SK-N-SH treated with all-trans-retinoic acid at 6 μM for 48 hours (cell line): ENCODE data around the gene SMG1.

Experiments
- ATAC-seq: fragments of 200-7000 bp; cut with Tn5 transposase; 3 replicates; pipeline ENCODE4 v1.9.1; 2020; ENCODE audit warnings: mild to moderate bottlenecking, moderate library complexity
- ARNTL ChIP-seq: fragments of 450-650 bp; formaldehyde crosslinking; IDR thresholded peaks from 2 replicates; pipeline ENCODE4 v1.5.0; 2020; ENCODE audit warnings: low read depth, mild to moderate bottlenecking, moderate library complexity, borderline replicate concordance
- BACH2 ChIP-seq: fragments of 250-450 bp; sonication (Bioruptor Pico); IDR thresholded peaks from 2 replicates; pipeline ENCODE4 v1.9.0; 2021; ENCODE audit warnings: mild to moderate bottlenecking, borderline replicate concordance
- CREB5 ChIP-seq: fragments of 250-450 bp; sonication (Bioruptor Pico); IDR thresholded peaks from 2 replicates; pipeline ENCODE4 v1.5.1; 2020; ENCODE audit warnings: low read depth, mild to moderate bottlenecking, moderate library complexity
- CSRNP3 ChIP-seq: fragments of 250-450 bp; sonication (Bioruptor Pico); IDR thresholded peaks from 2 replicates; pipeline ENCODE4 v1.5.1; 2021; ENCODE audit warnings: mild to moderate bottlenecking, moderate library complexity
- ESRRG ChIP-seq: fragments of 250-450 bp; sonication (Bioruptor Pico); IDR thresholded peaks from 2 replicates; pipeline ENCODE4 v1.6.1; 2021; ENCODE audit warnings: mild to moderate bottlenecking
- GLIS3 ChIP-seq: fragments of 250-450 bp; sonication (Bioruptor Pico); IDR thresholded peaks from 2 replicates; pipeline ENCODE4 v1.5.0; 2020; ENCODE audit warnings: mild to moderate bottlenecking, moderate library complexity
- ISL1 ChIP-seq: fragments of 250-450 bp; sonication (Bioruptor Pico); IDR thresholded peaks from 2 replicates; pipeline ENCODE4 v2.1.2; 2022; ENCODE audit warnings: mild to moderate bottlenecking, moderate library complexity
- OSR1 ChIP-seq: fragments of 250-450 bp; sonication (Bioruptor Pico); IDR thresholded peaks from 2 replicates; pipeline ENCODE4 v1.8.0; 2022; ENCODE audit warnings: moderate library complexity, mild to moderate bottlenecking, inconsistent platforms
- PATZ1 ChIP-seq: fragments of 250-450 bp; sonication (Bioruptor Pico); IDR thresholded peaks from 2 replicates; pipeline ENCODE4 v1.8.0; 2020; ENCODE audit warnings: mild to moderate bottlenecking, moderate library complexity, borderline replicate concordance
- POU6F1 ChIP-seq: fragments of 250-450 bp; sonication (Bioruptor Pico); IDR thresholded peaks from 2 replicates; pipeline ENCODE4 v1.8.0; 2021; ENCODE audit warnings: low read depth, mild to moderate bottlenecking, moderate library complexity, borderline replicate concordance
- RARB ChIP-seq: fragments of 250-450 bp; sonication (Bioruptor Pico); IDR thresholded peaks from 2 replicates; pipeline ENCODE4 v1.8.0; 2021; ENCODE audit warnings: mild to moderate bottlenecking, moderate library complexity
- SNAI2 ChIP-seq: fragments of 250-450 bp; sonication (Bioruptor Pico); IDR thresholded peaks from 2 replicates; pipeline ENCODE4 v1.5.0; 2020; ENCODE audit warnings: mild to moderate bottlenecking, moderate library complexity
- TOX ChIP-seq: fragments of 250-450 bp; sonication (Bioruptor Pico); IDR thresholded peaks from 2 replicates; pipeline ENCODE4 v1.8.0; 2021; ENCODE audit warnings: mild to moderate bottlenecking, moderate library complexity, borderline replicate concordance
- TSHZ2 ChIP-seq: fragments of 250-450 bp; sonication (Bioruptor Pico); IDR thresholded peaks from 2 replicates; pipeline ENCODE4 v1.5.0; 2020; ENCODE audit warnings: mild to moderate bottlenecking, moderate library complexity
- ZFP3 ChIP-seq: fragments of 250-450 bp; sonication (Bioruptor Pico); IDR thresholded peaks from 2 replicates; pipeline ENCODE4 v1.5.0; 2020; ENCODE audit warnings: mild to moderate bottlenecking, moderate library complexity
- ZNF70 ChIP-seq: fragments of 450-650 bp; formaldehyde crosslinking; IDR thresholded peaks from 2 replicates; pipeline ENCODE4 v1.5.0; 2020; ENCODE audit warnings: mild to moderate bottlenecking, moderate library complexity
- ZNF8 ChIP-seq: fragments of 450-650 bp; formaldehyde crosslinking; IDR thresholded peaks from 2 replicates; pipeline ENCODE4 v1.5.0; 2020; ENCODE audit warnings: mild to moderate bottlenecking, moderate library complexity

SMG1 gene

GRCh38 chr16:18799500-18799899 is 126.7 kb downstream of the SMG1 start:
- TF ChIP-seq ESRRG (CRISPR knock-in tag) (no peak), SNAI2 (CRISPR knock-in tag) (no peak), ARNTL (CRISPR knock-in tag) (no peak), TSHZ2 (CRISPR knock-in tag) (no peak), CSRNP3 (CRISPR knock-in tag) (no peak), ZFP3 (CRISPR knock-in tag) (no peak), CREB5 (CRISPR knock-in tag) (no peak), ZNF70 (CRISPR knock-in tag) (no peak), ZNF8 (CRISPR knock-in tag) (no peak), POU6F1 (CRISPR knock-in tag) (no peak), PATZ1 (no peak), RARB (CRISPR knock-in tag) (no peak)
- no peak for ATAC-seq

- no peak for ATAC-seq
- TF ChIP-seq TOX (CRISPR knock-in tag) (no peak), ISL1 (CRISPR knock-in tag) (no peak), GLIS3 (no peak), TSHZ2 (CRISPR knock-in tag) (no peak), ZNF70 (CRISPR knock-in tag) (no peak), BACH2 (CRISPR knock-in tag) (no peak), CSRNP3 (CRISPR knock-in tag) (no peak), OSR1 (CRISPR knock-in tag) (no peak)
These were observed 128.5 kb downstream of the SMG1 start for GRCh38 chr16:18797746-18798145.
